EL (cell line): ENCODE measurements around the gene RABEP1.
"Not testable (repeated sequence)": the region's sequence is repeated elsewhere in the genome, so short reads cannot be mapped to it uniquely, and the experiment has no call there.

Experiments used
- DNase-seq: peaks from one replicate; pipeline ENCODE4 v3.0.0-alpha.2; 2016

The RABEP1 gene, protein sequence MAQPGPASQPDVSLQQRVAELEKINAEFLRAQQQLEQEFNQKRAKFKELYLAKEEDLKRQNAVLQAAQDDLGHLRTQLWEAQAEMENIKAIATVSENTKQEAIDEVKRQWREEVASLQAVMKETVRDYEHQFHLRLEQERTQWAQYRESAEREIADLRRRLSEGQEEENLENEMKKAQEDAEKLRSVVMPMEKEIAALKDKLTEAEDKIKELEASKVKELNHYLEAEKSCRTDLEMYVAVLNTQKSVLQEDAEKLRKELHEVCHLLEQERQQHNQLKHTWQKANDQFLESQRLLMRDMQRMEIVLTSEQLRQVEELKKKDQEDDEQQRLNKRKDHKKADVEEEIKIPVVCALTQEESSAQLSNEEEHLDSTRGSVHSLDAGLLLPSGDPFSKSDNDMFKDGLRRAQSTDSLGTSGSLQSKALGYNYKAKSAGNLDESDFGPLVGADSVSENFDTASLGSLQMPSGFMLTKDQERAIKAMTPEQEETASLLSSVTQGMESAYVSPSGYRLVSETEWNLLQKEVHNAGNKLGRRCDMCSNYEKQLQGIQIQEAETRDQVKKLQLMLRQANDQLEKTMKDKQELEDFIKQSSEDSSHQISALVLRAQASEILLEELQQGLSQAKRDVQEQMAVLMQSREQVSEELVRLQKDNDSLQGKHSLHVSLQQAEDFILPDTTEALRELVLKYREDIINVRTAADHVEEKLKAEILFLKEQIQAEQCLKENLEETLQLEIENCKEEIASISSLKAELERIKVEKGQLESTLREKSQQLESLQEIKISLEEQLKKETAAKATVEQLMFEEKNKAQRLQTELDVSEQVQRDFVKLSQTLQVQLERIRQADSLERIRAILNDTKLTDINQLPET

DNA sequence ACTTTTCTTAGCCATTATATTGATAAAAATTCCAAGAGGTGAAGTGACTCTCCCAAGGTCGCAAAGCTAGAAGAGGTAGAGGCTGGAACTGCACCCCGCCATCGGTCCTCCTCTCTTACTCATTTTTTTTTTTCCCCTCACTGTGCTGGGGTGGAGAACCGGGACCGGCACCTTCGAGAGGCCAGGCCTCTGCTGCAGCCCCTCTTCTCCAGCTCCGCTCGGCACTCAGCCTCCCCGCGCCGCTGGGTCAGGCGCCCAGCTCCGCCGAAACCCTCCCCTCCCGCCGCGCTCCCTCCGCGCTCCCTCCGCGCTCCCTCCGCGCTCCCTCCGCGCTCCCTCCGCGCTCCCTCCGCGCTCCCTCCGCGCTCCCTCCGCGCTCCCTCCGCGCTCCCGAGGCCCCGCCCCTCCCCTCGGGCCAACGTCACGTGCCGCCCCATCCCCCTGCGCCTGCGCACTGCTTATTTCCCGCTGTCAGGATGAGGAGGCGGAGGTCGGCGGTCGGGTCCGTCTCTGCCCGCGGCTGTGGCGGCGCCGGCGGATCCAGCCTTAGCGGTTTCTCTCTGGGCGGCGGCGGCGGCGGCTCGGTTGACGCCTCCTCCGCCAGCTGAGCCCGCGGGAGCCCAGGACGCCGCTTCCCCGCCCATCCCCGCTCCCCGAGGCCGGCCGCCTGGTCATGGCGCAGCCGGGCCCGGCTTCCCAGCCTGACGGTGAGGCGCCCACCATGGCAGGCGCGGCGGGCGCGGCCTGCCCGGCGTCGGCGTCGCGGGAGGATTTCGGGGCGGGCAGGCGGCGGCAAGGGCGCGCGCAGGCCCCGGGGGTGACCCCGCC is at the start of gene RABEP1:
Gene RABEP1, plus strand, starts transcription at position 471 of the 828 bp plus-strand sequence. Its CDS starts 203 bp downstream, at position 674.
- DNase-seq, result peak; percentile 88

DNA sequence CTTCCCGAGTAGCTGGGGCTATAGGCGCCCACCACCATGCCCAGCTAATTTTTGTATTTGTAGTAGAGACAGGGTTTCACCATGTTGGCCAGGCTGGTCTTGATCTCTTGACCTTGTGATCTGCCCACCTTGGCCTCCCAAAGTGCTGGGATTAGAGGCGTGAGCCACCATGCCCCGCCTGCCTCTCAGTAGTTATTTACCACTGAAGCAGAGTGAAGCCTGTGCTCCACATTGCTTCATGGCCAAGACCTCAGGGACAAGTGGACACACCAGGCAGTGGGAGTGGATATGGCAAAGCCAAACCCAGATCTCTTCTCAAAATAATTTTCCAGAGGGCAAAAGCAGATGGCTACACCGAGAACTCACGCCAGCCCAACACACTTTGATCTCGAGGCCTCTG is 48.6 kb upstream of the RABEP1 start:
- not testable (repeated sequence) for DNase-seq

DNA sequence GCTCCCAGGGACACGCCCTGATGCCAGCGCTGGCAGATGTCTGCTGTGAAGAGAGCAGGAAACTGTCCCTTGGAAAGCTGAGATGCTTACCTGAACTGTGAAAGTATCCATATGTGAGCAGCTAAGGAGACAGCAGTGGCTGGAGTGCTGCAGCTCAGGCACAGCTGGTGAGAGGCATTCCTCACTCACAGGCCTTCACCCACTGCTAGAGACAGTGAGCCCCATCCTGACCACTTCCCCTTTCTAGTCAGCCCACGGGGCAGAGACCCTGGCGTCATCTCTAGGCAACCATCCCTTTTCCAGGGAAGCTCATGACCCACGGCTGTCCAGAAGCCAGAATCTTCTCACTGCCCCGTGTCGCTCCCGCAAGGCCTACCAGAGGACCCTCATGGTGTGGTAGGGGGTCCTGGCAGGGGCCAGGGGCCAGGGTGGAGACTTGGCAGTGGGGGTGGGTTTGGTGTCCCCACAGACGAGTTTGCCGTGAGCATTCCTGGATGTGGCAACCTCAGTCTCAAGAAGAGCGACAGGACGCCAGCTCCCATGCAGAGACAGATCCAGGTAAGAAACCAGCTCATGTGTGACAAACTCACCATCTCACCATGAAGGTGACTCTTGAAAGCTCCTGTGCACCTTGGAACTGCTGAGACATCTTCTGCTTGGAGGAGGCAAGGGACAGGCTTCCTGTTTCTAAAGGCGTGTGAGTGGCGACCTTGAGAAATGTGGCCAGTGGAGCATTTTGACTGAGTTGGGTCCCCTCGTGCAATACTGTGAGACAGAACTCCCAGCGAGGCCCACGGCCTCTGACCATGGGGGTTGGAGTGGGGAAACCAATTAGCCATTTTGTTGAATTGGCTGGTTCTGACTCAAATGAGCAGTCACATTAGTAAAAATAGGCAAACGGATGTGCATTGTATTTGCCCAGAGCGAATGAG is 47.2 kb upstream of the RABEP1 start, which contains the start of gene SCIMP:
Gene SCIMP, minus strand, starts transcription at position 216 of the 932 bp plus-strand sequence. Its CDS starts 105 bp downstream, at position 111.
- DNase-seq, result no peak

DNA sequence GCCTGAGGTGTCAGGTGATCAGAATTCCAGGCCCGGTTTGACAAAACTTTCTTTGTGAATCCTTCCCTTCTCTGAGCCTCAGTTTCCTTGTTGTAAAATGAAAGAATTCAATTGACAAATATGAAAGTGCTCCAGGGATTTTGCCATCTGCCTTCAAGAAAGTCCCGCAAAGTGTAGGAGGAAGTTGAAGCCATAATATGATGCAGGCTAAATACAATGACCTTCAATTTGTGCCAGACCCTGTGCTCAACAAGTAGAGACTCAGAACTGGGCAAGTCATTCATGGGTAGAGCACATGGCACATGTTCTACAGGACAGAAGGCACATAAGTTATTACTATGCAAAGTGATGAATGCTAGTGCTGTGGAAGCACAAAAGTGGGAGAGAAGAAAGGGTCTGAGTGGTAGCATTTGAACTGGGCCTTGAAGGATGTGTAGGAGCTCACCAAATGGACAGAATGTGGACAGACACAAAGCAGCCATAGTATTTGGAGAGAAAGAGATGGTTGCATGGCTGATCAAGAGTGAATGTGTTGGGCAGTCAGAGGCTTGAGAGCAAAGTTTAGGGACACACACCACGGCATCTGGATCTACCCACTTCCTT is 45.0 kb upstream of the RABEP1 start:
- no peak for DNase-seq

DNA sequence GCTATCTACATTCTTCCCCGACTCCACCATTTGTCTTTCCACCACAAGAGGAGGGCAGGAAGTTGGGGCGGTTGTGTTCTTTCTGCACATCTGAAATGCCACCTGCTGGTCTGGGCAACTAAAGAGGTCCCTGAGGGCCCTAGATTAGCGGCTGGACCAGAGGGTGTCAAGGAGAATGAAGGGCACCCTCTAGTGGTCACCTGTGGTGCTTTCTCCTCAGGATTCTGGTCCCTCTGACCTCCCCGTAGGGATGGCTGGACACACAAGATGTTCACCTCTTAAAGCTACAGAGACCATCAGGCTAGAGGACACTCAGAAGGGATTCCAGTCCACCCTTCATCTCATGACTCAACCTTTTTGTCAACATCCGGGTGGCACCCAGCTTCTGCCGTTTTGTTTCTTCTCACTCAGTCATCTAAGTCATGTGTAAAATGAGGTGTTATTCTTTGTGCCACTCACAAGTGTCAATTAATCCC is 44.5 kb upstream of the RABEP1 start:
- DNase-seq, result peak; percentile 72

DNA sequence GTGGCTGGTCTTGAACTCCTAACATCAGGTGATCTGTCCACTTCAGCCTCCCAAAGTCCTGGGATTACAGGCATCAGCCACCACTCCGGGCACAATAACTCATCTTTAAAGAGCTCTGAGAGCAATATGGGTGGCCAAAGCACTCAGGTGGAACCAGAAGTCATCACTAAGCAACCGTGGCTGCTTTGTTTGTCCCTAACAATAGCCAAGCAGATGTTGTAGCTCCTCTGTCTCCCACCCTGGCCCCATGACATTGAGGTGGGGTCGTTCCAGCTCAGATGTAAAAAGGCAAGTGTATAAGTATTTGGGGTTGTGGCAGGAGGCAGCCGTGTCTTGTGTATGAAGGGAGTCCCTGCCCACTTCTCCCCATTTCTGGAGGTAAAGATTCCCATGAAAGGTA is 43.8 kb upstream of the RABEP1 start:
- DNase-seq, result no peak

DNA sequence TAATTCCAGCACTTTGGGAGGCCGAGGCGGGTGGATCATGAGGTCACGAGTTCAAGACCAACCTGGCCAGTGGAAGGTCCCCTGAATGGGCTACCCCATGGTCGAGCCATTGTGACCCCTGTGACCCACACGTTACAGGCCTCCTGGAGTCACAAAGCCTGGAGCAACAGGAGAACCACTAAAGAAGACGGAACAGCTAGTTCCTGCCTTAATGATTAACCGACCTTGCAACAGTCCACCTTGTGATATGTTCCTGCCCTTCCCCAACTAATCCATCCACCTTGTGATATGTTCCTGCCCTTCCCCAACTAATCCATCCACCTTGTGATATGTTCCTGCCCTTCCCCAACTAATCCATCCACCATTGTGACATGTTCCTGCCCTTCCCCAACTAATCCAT is 42.3 kb upstream of the RABEP1 start:
- DNase-seq, result not testable (repeated sequence)

DNA sequence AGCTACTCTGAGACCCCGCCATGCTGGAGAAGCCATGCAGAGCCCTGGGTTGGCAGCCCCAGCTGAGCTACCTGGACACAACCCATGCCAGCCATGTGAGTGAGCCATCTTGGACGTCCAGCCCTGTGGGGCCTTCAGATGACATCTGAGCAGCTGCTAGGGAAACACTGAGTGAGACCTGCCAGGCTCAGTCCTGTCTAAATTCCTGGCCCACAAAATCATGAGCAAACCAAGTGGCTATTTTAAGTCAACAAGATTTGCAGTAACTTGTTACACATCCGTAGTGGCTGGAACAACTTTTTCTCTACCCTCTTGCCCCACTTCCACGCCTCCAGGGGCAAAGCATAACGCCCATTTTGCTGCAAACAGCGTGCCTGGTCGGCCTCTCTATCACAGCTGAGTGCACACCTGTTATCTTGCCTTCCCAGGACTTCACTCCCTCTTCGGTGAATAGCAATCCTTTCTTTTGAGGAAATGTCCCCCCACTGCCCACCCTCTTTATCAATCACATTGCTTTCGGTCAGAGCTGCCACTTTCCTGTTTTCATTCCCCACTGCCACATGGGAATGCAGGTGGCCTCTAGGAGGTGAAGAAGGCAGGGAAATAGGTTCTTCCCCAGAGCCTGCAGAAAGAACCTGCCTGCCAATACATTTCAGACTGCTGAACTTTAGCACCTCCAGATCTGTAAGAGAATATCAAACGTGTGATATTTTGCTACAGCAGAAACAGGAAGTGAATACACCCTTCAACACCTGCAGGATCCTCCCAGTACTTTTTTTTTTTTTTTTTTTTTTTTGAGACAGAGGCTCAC is 40.0 kb upstream of the RABEP1 start:
- DNase-seq, result no peak

DNA sequence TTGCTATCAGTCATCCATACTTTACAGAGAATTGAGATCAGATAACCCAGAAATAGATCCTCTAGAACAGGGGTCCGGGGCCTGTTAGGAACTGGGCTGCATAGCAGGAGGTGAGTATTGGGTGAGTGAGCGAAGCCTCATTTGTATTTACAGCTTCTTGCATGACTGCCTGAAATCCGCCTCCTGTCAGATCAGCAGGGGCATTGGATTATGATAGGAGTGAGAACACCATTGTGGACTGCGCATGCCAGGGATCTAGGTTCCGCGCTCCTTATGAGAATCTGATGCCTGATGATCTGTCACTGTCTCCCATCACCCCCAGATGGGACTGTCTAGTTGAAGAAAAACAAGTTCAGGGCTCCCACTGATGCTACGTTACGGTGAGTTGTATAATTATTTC is 34.5 kb upstream of the RABEP1 start:
- DNase-seq, result no peak

DNA sequence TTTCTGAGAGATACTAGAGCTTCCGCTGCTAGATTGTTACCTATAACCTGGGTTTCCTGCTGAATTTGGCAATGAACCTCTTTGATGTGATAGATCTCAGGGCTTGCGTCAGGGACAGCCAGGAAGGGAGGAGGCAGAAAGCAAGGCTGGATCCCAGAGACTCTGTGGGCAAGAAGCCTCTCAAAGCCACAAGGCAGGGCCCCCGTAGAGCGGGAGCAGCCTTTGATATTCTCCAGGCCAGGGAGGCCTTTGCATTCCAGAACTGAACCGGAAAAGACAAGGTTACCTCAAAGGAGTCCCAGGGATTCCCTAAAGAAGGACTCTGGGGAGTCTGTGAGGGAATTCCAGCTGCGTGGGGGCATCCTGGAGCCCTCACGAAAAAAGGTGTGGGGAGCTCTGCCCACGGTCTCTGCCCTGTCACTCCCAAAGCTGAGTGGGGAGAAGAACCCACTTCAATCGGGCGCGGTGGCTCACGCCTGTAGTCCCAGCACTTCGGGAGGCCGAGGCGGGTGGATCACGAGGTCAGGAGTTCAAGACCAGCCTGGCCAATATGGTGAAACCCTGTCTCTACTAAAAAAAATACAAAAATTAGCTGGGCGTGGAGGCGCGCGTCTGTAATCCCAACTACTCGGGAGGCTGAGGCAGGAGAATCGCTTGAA is 33.1 kb upstream of the RABEP1 start:
- DNase-seq, result no peak

DNA sequence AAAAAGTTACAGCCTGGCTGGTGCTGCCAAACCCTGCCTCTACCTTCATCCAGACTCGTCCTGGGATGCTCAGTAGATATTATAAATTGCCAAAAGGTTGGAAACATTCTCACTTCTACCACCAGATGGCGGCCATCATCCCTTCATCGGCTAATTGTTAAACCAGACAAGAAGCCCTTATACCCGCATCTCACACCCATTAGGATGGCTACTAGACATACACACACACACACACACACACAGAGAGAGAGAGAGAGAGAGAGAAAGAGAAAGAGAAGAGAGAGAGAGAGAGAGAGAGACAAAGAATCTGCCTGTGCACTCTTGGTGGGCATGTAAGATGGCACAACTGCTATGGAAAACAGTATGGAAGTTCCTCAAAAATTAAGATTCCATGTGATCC is 32.5 kb upstream of the RABEP1 start:
- peak; percentile 77 for DNase-seq

DNA sequence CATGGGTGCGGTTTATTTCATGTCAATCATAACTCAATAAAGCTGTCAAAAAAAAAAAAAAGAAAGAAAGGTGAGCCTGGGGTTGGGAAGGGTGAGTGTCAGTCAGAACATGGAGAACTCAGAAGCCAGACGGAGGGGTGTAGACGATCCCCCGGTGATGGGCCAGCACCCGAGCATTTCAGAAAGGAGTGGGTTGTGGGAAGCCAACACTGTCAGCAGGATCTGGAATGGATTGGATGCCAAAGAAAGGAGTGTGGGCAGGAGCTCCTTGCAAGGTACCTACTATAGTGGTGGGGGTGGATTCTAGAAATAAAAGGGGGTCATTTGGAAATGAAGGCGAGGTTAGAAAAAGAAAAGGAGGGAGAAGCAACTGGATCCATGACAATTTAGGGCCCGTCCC is 27.7 kb upstream of the RABEP1 start:
- no peak for DNase-seq

DNA sequence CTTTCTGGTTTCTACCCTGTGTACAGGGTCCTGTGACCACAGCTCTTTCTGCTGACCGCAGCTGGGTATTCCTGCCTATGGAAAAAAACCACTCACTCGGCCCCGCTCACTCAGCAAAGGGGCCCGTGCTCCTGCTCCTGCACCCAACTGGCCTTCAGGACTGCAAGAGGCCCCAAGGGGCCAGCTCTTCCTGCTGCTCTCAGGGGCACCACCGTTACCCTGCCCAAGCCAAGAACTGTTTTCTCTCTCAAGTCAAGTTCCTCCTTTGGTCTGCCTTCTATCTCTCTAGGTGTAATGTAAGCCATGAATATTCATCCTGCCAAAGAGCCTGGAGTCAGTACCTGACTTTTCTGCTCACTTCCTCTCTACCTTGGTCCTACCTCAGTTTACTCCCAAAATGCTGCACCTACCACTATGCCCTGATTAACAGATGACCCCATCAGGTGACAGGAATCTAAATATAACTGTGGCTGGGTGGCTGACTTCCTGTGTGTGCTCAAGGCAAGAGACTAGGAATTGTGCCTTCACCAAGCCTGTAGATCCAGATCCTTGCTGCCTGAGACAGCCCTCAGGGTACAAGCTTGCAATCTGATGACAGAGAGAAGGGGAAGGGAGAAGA is 27.1 kb upstream of the RABEP1 start:
- DNase-seq, result no peak

DNA sequence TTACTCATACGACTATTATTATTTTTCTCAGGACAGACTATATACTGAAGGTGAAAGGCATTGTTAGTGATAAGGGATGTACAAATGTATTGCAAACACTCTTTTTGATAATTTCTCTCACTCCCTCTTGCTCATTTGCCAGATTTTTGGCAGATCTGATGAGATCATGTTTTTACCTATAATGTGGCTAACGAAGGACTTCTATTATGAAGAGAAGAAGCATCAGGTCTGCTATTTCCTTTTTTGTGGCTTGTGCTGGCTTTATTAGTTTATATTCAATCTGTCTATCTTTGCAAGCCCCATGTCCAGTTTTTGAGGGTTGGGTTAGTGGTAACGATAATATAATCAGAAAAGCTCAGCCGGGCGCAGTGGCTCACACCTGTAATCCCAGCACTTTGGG is 25.0 kb upstream of the RABEP1 start:
- no peak for DNase-seq

DNA sequence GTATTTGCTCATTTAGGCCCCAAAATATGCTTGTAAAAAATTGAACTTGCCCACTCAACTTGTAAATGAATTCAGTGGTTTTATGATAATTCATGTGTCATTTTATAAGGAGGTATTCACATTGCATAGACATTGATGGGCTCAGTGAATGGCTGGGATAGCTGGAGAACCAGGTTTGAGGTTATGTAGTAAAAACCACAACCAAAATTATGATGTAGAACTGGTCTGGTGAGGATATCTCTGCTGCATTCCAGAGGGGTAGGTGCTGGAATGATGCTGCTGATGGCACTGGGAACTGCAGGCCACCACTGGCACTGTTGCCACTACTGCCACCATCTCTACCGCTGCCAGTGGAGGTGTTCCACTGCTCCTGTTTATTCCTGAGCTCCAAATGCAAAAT is 21.5 kb upstream of the RABEP1 start:
- no peak for DNase-seq

DNA sequence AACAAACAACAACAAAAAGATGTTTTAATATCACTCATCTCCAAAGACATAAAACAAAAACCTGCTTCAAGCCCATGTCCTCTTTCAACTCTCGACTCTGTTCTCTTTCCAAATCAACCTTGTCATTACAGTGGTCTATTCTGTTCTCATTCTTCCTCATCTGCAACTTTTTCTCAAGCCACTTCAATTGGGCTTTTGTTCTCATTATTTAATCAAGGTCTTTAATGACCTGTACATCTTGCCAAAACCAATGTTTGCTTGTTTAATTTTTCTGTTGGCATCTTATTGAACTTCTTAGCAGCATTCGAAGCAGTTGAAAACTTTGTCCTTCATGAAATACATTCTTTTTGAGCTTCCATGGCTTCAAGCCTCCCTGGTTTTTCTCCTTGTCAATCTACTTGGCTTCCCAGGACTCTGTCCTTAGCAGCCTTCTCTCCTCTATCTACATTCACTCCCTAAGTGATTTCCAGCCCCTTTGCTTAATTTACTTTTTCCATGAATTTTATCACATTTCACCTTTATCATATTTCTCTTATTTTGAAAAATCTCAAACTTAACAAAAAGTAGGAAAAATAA is 19.6 kb upstream of the RABEP1 start:
- DNase-seq, result no peak

DNA sequence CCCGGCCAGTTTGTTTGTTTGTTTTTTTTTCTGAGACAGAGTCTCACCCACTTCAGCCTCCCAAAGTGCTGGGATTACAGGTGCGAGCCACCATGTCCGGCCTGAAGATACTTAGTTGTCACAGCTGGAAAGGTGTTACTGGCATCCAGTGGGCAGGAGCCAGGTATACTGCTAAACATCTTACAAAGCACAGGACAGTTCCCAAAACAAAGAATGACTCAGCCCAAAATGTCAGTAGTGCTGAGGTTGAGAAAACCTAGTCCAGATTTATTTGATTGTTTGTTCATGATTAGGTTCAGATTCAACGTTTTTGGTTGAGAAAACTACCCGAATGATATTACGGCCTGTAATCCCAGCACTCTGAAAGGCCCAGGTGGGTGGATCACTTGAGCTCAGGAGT is 18.6 kb upstream of the RABEP1 start:
- DNase-seq, result no peak

DNA sequence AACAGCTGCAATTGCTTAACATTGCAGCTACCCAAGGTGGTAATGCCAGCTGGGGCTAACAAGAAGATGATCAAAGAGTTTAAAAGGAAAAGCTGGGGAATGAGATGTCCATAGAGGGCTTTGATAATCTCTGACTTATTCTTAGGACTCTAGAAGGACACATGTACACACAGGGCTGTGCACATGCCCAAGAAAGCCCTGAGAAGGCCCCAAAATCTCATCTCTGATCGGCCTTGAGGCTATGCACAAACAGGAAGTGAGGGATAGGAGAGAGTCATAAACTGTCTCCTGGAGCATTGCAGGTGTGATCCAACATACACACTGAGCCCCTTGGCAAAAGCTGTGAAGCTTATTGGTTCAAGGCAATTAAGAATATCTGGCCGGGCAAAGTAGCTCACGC is 17.2 kb upstream of the RABEP1 start:
- DNase-seq, result no peak
